NT2/D1 (cell line): ENCODE measurements around the gene SMAD2.

Experiments used
- SUZ12 ChIP-seq: IDR thresholded peaks from 2 replicates; pipeline ENCODE4 v1.6.1; 2011; ENCODE audit not compliant: insufficient read length, insufficient read depth; ENCODE audit errors: extremely low read depth
- YY1 ChIP-seq: IDR thresholded peaks from 2 replicates; pipeline ENCODE4 v1.6.1; 2011; ENCODE audit not compliant: insufficient read length, insufficient read depth
- ZNF274 ChIP-seq: IDR thresholded peaks from 2 replicates; pipeline ENCODE4 v1.6.1; 2011; ENCODE audit warnings: mild to moderate bottlenecking, low read depth, low read length

GRCh38 chr18:47870605-47871004 is 59.9 kb downstream of the SMAD2 start:
- TF ChIP-seq YY1 (no peak), ZNF274 (no peak), SUZ12 (no peak)
